Measurements from ENCODE around the gene POMZP3.
A peak's percentile ranks its signal among the peaks of the same experiment; 100 is the strongest.
"Not testable (repeated sequence)": the region's sequence is repeated elsewhere in the genome, so short reads cannot be mapped to it uniquely, and the experiment has no call there.

POMZP3 gene

DNA sequence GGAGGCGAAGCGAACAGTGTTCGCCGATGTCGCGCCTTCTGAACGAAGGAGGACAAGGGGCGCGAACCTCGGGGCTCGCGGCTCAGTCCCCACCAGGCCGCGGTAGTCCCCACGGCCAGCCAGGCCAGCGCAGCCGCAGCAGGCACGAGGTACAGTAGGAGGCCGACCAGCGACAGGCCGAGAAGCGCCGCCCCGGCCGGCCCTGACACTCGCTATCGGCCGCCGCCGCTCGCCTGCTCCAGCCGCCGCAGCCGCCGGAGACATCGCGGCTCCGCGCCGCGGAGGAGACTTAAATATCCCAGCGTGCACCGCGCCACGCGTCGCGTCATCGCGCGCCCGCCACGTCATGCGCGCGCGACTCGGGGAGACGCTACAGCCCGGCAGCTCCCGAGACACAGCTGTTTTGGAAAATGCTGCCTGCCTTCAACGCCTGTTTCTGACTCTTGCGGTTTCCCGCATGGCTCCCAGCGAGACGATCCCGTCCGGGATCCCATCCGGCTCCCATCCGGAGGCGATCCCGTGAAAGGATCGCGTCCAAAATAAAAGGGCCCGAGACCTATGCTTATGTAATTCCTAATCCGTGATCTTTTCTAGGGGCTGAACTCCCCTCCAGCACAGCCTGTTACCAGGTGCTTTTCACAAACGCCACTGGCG is at the start of gene POMZP3:
POMZP3 (minus strand) TSS at position 291 of the 654 bp plus-strand sequence. CDS start 1,215 bp downstream, outside the sequence.
- DNase-seq = peak; percentile 40

DNA sequence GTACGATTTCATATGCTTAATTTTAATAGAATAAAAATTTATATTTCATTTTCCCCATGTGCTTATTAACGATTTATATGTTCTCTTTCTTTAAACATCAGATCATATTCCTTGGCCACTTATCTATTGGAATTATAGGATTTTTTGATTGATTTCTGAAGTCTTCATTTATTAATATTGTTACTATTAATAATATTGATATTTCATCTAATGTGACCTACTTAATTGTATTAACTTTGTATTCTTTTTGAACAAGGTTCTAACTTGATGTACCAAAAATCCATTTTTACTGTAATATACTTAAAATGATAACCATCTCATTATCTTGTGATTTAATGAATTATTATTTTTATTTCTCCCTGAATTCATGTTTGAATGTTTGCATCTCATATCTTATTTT is 48.7 kb upstream of the POMZP3 start:
- DNase-seq = not testable (repeated sequence)

- not testable (repeated sequence) for DNase-seq
Observed at GRCh38 chr7:76673346-76673745, 46.3 kb upstream of the POMZP3 start.

DNA sequence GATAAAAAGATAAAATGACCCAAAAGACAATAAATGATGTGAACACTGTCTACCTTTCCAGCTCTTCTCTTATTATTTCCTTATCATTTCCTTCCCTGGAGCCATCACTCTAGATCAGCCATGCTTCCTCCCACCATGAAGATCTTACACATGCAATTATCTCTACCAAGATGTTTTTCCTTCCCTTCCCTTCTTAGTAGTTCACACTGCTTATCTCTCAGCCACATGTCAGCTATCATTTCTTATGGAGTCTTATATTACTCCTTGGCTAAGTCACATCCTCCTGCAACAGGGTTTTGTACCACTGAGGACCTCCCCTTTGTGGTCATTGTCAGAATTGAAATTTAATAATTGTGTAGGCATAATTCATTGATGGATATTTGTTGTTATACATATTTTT is 32.1 kb upstream of the POMZP3 start:
- DNase-seq = not testable (repeated sequence)

- DNase-seq = not testable (repeated sequence)
Observed at GRCh38 chr7:76656425-76656824, 29.3 kb upstream of the POMZP3 start.

DNA sequence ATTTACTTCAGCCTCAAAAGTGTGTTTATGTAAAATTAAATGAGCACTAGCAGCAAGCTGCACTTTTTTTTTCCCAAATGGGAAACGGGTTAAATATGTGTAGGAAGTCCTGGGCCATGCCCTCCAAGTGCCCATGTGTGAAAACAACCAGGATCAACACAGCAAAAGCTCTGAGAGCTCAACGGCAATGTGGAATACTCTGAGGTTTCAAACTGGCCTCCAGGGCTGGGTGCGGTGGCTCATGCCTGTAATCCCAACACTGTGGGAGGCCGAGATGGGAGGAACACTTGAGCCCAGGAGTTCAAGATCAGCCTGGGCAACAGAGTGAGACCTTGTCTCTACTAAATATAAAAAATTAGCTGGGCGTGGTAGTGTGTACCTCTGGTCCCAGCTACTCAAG is 15.5 kb upstream of the POMZP3 start:
- not testable (repeated sequence) for DNase-seq

GRCh38 chr7:76637061-76637691 is 10.1 kb upstream of the POMZP3 start:
- DNase-seq = peak; percentile 19

GRCh38 chr7:76626581-76626980 is 498 bp downstream of the POMZP3 start:
- DNase-seq = peak; percentile 16

GRCh38 chr7:76619439-76620190 is 7.5 kb downstream of the POMZP3 start:
- DNase-seq = not testable (repeated sequence)

- DNase-seq = not testable (repeated sequence)
Observed at GRCh38 chr7:76613783-76614182, 13.3 kb downstream of the POMZP3 start.

DNA sequence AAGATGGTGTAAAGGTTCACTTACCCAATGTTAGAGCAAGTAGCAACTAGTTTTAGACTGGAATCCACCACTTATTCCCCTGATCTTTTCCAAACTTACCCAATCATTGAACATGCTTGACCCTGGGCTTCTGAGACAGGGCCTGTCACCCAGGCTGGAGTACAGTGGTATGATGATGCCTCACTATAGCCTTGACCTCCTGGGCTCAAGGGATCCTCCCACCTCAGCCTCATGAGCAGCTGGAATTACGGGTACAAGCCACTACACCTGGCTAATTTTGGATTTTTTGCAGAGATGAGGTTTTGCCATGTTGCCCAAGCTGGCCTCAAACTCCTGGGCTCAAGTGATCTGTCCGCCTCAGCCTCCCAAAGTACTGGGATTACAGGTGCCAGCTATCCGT is 14.8 kb downstream of the POMZP3 start:
- not testable (repeated sequence) for DNase-seq

GRCh38 chr7:76609864-76610263 is 17.2 kb downstream of the POMZP3 start:
- DNase-seq = not testable (repeated sequence)

GRCh38 chr7:76608469-76608868 is 18.6 kb downstream of the POMZP3 start:
- DNase-seq = not testable (repeated sequence)

GRCh38 chr7:76606027-76606426 is 21.1 kb downstream of the POMZP3 start:
- DNase-seq = peak; percentile 50

- DNase-seq = not testable (repeated sequence)
Observed at GRCh38 chr7:76600650-76601049, 26.4 kb downstream of the POMZP3 start.

GRCh38 chr7:76600116-76600482 is 27.0 kb downstream of the POMZP3 start:
- DNase-seq = not testable (repeated sequence)

DNA sequence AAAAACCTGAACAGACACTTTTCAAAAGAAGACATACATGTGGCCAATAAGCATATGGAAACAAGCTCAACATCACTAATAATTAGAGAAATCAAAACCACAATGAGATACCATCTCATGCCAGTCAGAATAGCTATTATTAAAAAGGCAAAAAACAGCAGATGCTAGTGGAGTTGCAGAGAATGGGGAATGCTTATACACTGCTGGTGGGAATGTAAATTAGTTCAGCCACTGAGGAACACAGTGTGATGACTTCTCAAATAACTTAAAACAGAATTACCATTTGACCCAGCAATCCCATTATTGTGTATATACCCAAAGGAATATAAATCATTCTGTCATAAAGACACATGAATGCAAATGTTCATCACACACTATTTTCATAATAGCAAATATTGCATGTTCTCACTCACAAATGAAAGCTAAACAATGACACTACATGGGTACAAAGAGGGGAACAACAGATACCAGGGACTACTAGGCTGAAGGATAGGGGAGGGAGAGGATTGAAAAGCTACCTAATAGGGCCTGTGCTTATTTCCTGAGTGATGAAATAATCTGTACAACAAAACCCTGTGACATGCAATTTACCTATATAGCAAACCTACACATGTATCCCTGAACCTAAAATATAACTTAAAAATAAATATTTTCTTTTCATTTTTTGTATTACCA is 28.4 kb downstream of the POMZP3 start:
- not testable (repeated sequence) for DNase-seq

GRCh38 chr7:76597288-76597687 is 29.8 kb downstream of the POMZP3 start:
- DNase-seq = not testable (repeated sequence)

DNA sequence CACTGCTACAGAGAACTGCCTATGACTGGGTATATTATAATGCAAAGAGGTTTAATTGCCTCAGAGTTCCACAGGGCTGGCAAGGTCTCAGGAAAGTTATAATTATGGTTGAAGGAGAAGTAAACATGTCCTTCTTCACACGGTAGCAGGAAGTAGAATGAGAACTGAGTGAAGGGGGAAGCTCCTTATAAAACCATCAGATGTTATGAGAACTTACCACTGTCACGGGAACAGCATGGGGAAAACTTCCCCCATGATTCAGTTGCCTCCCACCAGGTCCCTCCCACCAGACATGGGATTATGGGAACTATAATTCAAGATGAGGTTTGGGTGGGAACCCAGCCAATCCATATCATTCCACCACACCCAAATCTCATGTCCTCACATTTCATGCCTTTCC is 34.4 kb downstream of the POMZP3 start:
- DNase-seq = not testable (repeated sequence)

- not testable (repeated sequence) for DNase-seq
Observed at GRCh38 chr7:76591602-76592304, 35.3 kb downstream of the POMZP3 start.

GRCh38 chr7:76591033-76591432 is 36.0 kb downstream of the POMZP3 start:
- not testable (repeated sequence) for DNase-seq

DNA sequence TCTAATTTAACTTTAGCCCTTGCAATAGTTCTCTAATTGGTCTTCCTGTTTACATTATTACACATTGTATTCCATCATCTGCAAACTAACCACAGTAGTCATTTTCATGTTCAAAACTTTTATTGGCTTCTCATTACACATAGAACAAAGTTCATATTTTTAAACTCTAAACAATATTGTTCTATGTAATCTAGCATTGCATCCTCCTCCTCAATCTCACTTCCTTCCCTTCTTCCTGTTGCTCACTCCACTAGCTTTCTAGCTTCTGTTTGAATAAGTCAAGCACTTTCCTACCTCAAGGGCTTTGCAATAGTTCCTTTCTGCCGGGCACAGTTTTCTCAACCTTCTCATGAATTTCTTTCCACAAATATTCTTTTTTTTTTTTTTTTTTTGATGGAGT is 38.5 kb downstream of the POMZP3 start:
- DNase-seq = not testable (repeated sequence)

Data from CD4-positive, alpha-beta T cell treated with Interleukin-12 subunit alpha and Interleukin-12 subunit beta, for 1 hour (primary cell).